Upper lobe of left lung (tissue), 6 donors: ENCODE data around the gene IFT74. TPM values are rescaled to one million over a fixed set of nuclear protein-coding genes. Genes with fewer than 3 reads are reported as not detected.

ENCODE experiments used
- ATAC-seq, 2 donors: fragments of 200-7000 bp; cut with Tn5 transposase; one replicate each; pipeline ENCODE4 v1.9.1; 2022; ENCODE audit warnings: mild to moderate bottlenecking in 2 of 2, moderate library complexity in 2 of 2; ENCODE audit not compliant: low FRiP score in 2 of 2
- DNase-seq, 2 donors: peaks; one replicate each; pipeline ENCODE4 v3.0.0-alpha.2; 2019 to 2020
- H3K27ac ChIP-seq, 4 donors: fragments of 200-600 bp; sonication (generic); one replicate each; pipeline ENCODE4 v1.5.1; 2016 to 2019
- H3K27me3 ChIP-seq, 4 donors: fragments of 200-600 bp; sonication (generic); one replicate each; pipeline ENCODE4 v1.5.1; 2017 to 2019
- H3K36me3 ChIP-seq, 4 donors: fragments of 200-600 bp; sonication (generic); one replicate each; pipeline ENCODE4 v1.5.1; 2016 to 2019
- H3K4me1 ChIP-seq, 4 donors: fragments of 200-600 bp; sonication (generic); one replicate each; pipeline ENCODE4 v1.5.1; 2018 to 2019
- H3K4me3 ChIP-seq, 4 donors: fragments of 200-600 bp; sonication (generic); one replicate each; pipeline ENCODE4 v1.5.1; 2017 to 2019; ENCODE audit warnings: mild to moderate bottlenecking in 2 of 4, moderate library complexity in 1 of 4
- H3K9me3 ChIP-seq, 4 donors: fragments of 200-600 bp; sonication (generic); one replicate each; pipeline ENCODE4 v1.5.1; 2018 to 2019
- CTCF ChIP-seq, 6 experiments: fragments of 450-650 bp in 4 of 6; fragments of 200-600 bp in 2 of 6; sonication (generic) in 2 of 6; IDR thresholded peaks; one replicate each; pipeline ENCODE4 v1.5.1; 2016 to 2019; ENCODE audit warnings: antibody characterized with exemption in 6 of 6
- EP300 ChIP-seq, 4 donors: sonication (generic); formaldehyde crosslinking; IDR thresholded peaks; one replicate each; pipeline ENCODE4 v1.5.1; 2017; ENCODE audit warnings: antibody characterized with exemption in 4 of 4, control low read depth in 2 of 4
- POLR2A ChIP-seq, 4 donors: fragments of 450-650 bp; IDR thresholded peaks; one replicate each; pipeline ENCODE4 v1.5.1; 2016 to 2017; ENCODE audit warnings: antibody characterized with exemption in 4 of 4, mild to moderate bottlenecking in 2 of 4
- POLR2AphosphoS5 ChIP-seq, 2 donors: sonication (generic); formaldehyde crosslinking; IDR thresholded peaks; one replicate each; pipeline ENCODE4 v1.5.1; 2017; ENCODE audit warnings: antibody characterized with exemption in 2 of 2
- WGBS, 2 donors: methylation state at CpG; one replicate each; pipeline ENCODE4 v1.1.5; 2017 to 2018; 5-methylcytosine and 5-hydroxymethylcytosine counted together
- total RNA-seq, 6 donors: library from RNA; depleted of rRNA in 4 of 6; stranded (reverse); fragments of >200 nt in 4 of 6; gene quantifications; one replicate each; pipeline versions ENCODE4 v1.1.0 to v1.2.1, GENCODE V29; 2016 to 2021
- donor health status: DM: no; HTN: no; CAD: no; lungs with moderate emphysema.
- donor health status: DM: no; HTN: yes; CAD: no; lungs with severe emphysema.

Gene IFT74
- total RNA-seq, 6 donors from 2014 or later = 7.3 to 33.5 (median 10.8) TPM

GRCh38 chr9:26928902-26929495, 27.2 kb upstream of the IFT74 start:
- no peak overlapping the region for H3K4me3 ChIP-seq
- DNase-seq (no peak), ATAC-seq (no peak)
- H3K9me3 ChIP-seq = no peaks in the 10 kb centered on the region
- H3K36me3 ChIP-seq = peaks cover 16 to 64% (median 22%) of the 10 kb centered on the region in 4 donors
- H3K27ac ChIP-seq = no peak overlapping the region
- no peaks in the 10 kb centered on the region for H3K27me3 ChIP-seq
- 95 to 96% methylated on average over 8 of the region's 8 CpGs for WGBS, 2 donors
- H3K4me1 ChIP-seq = no peaks in the 10 kb centered on the region
- TF ChIP-seq POLR2AphosphoS5 (IDR thresholded peaks at IDR 0.05) (no peak), POLR2A (IDR thresholded peaks at IDR 0.05) (no peak), CTCF (IDR thresholded peaks at IDR 0.05) (no peak), EP300 (IDR thresholded peaks at IDR 0.05) (no peak)

- DNase-seq (no peak), ATAC-seq (no peak)
- H3K4me1 ChIP-seq = peaks cover 0 to 10% (median 2%) of the 10 kb centered on the region in 4 donors
- TF ChIP-seq POLR2AphosphoS5 (IDR thresholded peaks at IDR 0.05) = no peak
- TF ChIP-seq EP300 (IDR thresholded peaks at IDR 0.05) = no peak
- TF ChIP-seq POLR2A (IDR thresholded peaks at IDR 0.05) = no peak
- TF ChIP-seq CTCF (IDR thresholded peaks at IDR 0.05) = no peak
- H3K27ac ChIP-seq = no peak overlapping the region
- no peak overlapping the region for H3K4me3 ChIP-seq
- H3K36me3 ChIP-seq = peaks cover 0 to 14% (median 2%) of the 10 kb centered on the region in 4 donors
- H3K9me3 ChIP-seq = peaks cover 0 to 6% (median 1%) of the 10 kb centered on the region in 4 donors
- H3K27me3 ChIP-seq = no peaks in the 10 kb centered on the region
Measured at GRCh38 chr9:26935847-26936246, 20.4 kb upstream of the IFT74 start.

- ATAC-seq = no peak
Measured at GRCh38 chr9:26937816-26938371, 18.3 kb upstream of the IFT74 start.

GRCh38 chr9:26939955-26940711, 16.1 kb upstream of the IFT74 start:
- H3K27me3 ChIP-seq = no peaks in the 10 kb centered on the region
- no peak overlapping the region for H3K27ac ChIP-seq
- H3K4me1 ChIP-seq = peaks cover 2 to 26% (median 12%) of the 10 kb centered on the region in 4 donors
- peaks cover 0 to 6% (median 1%) of the 10 kb centered on the region in 4 donors for H3K9me3 ChIP-seq
- ATAC-seq (no peak), DNase-seq (no peak)
- H3K4me3 ChIP-seq = no peak overlapping the region
- no peaks in the 10 kb centered on the region for H3K36me3 ChIP-seq
- 81 to 87% methylated on average over 3 of the region's 3 CpGs for whole genome bisulfite sequencing, 2 donors
- TF ChIP-seq POLR2AphosphoS5 (IDR thresholded peaks at IDR 0.05) (no peak), CTCF (IDR thresholded peaks at IDR 0.05) (no peak), POLR2A (IDR thresholded peaks at IDR 0.05) (no peak), EP300 (IDR thresholded peaks at IDR 0.05) (no peak)

More at GRCh38 chr9:26937816-26938371, 18.3 kb upstream of the IFT74 start:
- peaks cover 0 to 10% (median 2%) of the 10 kb centered on the region in 4 donors for H3K4me1 ChIP-seq
- H3K9me3 ChIP-seq = peaks cover 0 to 6% (median 1%) of the 10 kb centered on the region in 4 donors
- H3K4me3 ChIP-seq = no peak overlapping the region
- no peak overlapping the region for H3K27ac ChIP-seq
- no peak for DNase-seq
- peaks cover 0 to 6% (median 2%) of the 10 kb centered on the region in 4 donors for H3K36me3 ChIP-seq
- H3K27me3 ChIP-seq = no peaks in the 10 kb centered on the region
- no peak for TF ChIP-seq POLR2A (IDR thresholded peaks at IDR 0.05)
- TF ChIP-seq CTCF (IDR thresholded peaks at IDR 0.05) = no peak
- TF ChIP-seq EP300 (IDR thresholded peaks at IDR 0.05) = no peak
- TF ChIP-seq POLR2AphosphoS5 (IDR thresholded peaks at IDR 0.05) = no peak
- WGBS, 2 donors = 98 to 100% methylated on average over 3 of the region's 3 CpGs
